Skin epidermis (tissue), 12 donors: ENCODE measurements around the gene CIRBP.
A peak's percentile ranks its signal among the peaks of the same experiment; 100 is the strongest.

Source experiments
- H3K27ac ChIP-seq, 21 experiments: fragments of 200-600 bp; sonication (generic) in 11 of 21; one replicate each; pipeline ENCODE4 v1.5.0; 2020; ENCODE audit warnings: mild to moderate bottlenecking in 3 of 21, inconsistent platforms in 2 of 21, moderate library complexity in 2 of 21
- H3K4me3 ChIP-seq, 7 experiments: fragments of 200-600 bp; sonication (generic) in 2 of 7; one replicate each; pipeline ENCODE4 v1.5.0; 2020; ENCODE audit warnings: inconsistent platforms in 2 of 7, mild to moderate bottlenecking in 2 of 7, moderate library complexity in 1 of 7

CIRBP gene

GRCh38 chr19:1284979-1285736 lies 16.0 kb downstream of the CIRBP start:
- Histone ChIP-seq H3K27ac (no peak overlapping the region), H3K4me3 (no peak overlapping the region)

GRCh38 chr19:1285737-1286360 lies 16.7 kb downstream of the CIRBP start, which contains the start of gene EFNA2:
Gene EFNA2, plus strand, starts transcription at chr19:1285873. Its CDS starts 296 bp downstream, at chr19:1286169.
- Histone ChIP-seq H3K4me3 (peak within 1 kb of the TSS in 1 of 7 experiments; percentile 27), H3K27ac (no peak within 1 kb of the TSS)

DNA sequence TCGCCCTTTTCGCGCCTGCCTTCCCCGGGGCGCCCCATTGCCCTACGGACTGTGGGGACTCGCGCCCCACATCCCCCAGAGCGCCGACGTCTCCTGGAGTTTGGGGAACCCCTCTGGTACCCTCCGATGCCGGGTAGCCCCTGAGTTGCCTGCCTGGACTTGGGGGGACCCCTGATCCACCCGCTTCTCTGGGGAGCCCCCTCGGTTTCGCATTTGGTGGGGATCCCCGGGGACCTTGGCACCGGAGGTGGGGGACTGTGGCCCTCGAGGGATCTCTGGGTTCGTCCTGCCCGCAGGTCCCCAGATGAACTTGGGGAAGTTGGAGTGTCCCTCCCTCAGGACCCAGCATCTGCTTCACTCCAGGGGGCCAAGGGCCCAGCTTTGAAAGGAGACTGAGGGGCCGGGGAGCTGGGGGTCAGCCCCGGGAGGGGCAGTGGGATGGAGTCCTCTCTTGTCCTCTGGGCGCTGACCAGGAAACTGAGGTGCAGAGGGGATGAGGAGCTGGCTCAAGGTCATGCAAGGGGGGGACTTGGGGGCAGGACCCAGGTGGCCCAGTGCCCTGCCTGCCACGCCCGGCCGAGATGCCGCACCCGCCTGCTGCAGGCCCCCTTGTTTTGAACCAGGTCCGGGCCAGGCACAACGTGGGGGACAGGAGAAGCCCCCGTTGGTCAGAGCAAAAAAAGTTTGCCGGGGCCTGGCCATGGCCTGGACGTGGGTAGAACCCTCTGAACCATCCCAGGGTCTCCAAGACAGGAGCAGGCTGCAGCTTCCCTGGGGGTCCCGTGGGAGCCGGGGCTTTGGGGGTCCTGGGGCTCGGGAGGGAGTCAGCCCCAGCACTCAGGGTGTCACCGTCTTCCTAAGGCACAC lies 17.6 kb downstream of the CIRBP start:
- Histone ChIP-seq H3K4me3 (no peak overlapping the region), H3K27ac (no peak overlapping the region)

GRCh38 chr19:1287354-1288225 lies 18.5 kb downstream of the CIRBP start:
- Histone ChIP-seq H3K4me3 (no peak overlapping the region), H3K27ac (no peak overlapping the region)

- no peak overlapping the region for H3K4me3 ChIP-seq
- H3K27ac ChIP-seq = no peak overlapping the region
These were observed 19.1 kb downstream of the CIRBP start for GRCh38 chr19:1288226-1288612.

DNA sequence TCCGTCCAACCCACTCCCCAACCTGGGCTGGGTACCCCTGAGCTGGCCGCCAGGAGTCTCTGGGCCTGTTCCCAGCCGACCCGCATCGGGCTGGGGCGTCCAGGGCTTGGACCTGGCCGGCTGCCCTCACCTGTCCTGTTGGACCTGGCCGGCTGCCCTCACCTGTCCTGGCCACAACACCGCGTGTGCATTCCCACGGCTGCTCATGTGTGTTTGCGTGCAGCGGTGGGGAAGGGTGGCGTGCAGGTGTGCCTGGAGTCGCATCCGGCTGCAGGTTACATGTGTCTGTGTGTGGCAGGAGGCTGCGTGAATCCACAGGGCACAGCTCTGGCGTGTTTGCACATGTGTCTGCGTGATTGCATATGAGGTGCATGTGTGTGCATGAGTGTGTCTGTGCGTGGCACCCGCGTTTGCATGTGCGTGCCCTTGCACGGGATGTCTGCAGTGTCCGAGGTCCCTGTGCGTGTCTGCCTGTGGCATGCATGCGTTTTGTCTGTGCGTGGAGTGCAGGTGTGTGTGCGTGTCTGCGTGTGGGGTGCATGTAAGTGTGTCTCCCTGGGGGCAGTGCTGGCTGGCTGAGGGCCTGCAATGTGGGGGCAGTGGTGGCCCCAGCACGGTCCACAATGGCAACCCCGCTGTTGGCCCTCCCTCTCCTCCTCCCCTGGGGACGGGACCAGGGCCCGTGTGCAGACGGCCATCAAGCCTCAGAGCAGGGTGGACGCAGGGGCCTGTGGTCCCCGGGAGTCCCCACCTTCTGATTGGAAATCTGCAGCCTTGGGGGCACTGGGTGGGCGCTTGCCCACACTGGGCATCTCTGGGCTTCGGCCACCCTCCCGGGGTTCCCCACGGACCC lies 19.9 kb downstream of the CIRBP start:
- H3K4me3 ChIP-seq = no peak overlapping the region
- no peak overlapping the region for H3K27ac ChIP-seq

GRCh38 chr19:1289686-1290025 lies 20.5 kb downstream of the CIRBP start:
- no peak overlapping the region for H3K4me3 ChIP-seq
- no peak overlapping the region for H3K27ac ChIP-seq

DNA sequence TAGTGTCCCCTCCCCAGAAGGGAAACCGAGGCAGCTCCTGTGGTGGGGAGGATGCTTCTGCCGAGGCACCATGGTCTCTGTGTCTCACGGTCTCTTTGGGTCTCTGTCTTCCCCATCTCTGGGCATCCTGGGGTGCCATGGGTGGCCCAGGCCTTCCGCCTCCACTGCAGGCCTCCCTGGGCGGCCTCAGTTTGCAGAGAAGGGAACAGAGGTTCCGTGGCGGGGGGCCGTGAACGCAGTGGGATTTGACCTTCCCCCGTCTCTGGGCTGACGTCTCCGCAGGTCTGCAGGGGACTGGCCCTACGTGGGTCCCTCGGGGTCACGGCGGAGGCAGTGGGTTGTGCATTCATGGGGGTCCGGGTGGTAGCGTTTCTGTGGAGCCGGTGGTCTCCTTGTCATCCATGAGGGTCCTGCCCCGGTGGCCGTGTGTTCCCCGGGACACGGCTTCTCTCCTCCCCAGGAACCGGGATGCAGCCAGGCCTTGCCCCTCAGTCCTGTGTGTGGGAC lies 21.1 kb downstream of the CIRBP start:
- no peak overlapping the region for H3K27ac ChIP-seq

GRCh38 chr19:1290703-1291651 lies 21.8 kb downstream of the CIRBP start:
- H3K27ac ChIP-seq = no peak overlapping the region
- H3K4me3 ChIP-seq = no peak overlapping the region

More for the DNA sequence above, 21.1 kb downstream of the CIRBP start:
- no peak overlapping the region for H3K4me3 ChIP-seq

GRCh38 chr19:1291761-1292418 lies 22.8 kb downstream of the CIRBP start:
- Histone ChIP-seq H3K27ac (no peak overlapping the region), H3K4me3 (no peak overlapping the region)

DNA sequence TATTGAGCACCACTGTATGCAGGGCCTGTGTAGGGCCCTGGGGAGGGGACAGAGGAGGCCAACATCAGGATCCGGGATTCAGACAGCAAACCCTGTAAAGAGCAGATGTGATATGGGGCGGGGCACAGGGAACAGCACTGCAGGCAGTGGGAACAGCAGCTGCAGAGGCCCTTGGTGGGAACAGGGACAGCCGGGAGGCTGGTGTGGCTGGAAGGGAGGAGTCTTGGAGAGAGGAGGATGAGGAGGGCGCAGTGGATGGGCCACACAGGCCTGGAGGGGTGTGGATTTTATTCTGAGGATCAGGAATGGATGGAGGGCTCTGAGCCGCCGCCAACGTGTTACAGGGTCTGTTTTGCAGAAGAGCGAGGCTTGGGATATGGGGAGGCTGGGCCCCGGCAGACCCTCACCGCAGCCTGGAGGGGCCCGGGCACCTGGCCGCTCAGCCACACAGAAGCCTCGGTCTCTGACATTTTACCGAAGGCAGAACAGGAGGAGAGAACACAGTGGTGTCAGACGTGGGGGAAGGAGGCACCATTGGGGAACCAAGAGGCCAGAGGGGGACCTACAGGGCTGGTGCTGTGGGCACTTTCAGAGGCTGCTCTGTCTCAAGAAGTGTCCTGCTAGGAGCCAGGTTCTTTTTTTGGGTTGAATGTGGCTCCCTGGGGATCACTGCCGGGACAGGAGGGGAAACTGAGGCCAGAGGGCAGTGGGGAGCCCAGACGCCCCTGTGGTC lies 23.5 kb downstream of the CIRBP start:
- H3K4me3 ChIP-seq = no peak overlapping the region
- no peak overlapping the region for H3K27ac ChIP-seq

DNA sequence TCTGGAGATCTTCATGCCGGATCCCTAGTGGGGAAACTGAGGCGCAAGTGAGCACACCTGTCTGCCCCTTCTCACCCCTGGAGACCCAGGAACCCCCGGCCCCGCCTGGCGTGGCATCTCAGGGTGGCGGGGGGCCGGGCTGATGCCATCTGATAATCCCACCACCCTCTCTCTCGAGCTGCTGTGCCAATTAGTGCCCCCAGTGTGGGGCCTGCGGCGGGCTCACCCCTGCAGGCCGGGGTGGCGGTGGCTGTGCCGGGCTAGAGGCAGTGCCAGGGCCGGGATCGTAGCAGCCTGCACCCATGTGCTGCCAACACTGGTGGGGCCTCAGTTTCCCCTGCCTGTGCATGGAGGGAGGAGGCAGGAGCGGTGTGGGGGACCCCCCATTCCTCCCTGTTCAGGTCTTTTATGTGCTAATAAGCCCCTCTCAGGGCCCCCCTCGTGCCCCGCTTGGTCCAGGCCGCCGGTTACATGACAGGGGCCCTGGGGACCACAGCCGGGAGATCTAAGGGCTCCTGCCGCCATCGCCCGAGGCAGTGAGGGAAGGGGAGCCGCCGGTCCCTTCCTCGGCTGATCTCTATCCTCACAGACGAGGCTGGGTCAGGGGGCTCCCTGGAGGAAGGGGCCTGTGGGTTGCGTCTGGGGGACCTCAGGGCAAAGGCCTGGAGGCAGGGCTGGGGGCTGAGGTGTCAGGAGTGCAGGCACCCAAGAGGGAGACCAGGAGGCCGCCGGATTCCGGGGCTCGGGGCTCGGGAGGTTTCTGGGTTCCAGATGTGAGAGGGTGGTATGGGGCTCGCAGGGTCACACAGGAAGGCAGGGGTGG lies 24.9 kb downstream of the CIRBP start:
- no peak overlapping the region for H3K4me3 ChIP-seq

GRCh38 chr19:1294688-1295087 lies 25.6 kb downstream of the CIRBP start:
- Histone ChIP-seq H3K4me3 (no peak overlapping the region), H3K27ac (no peak overlapping the region)

More for the DNA sequence above, 24.9 kb downstream of the CIRBP start:
- H3K27ac ChIP-seq = no peak overlapping the region

GRCh38 chr19:1295169-1296012 lies 26.3 kb downstream of the CIRBP start:
- Histone ChIP-seq H3K27ac (no peak overlapping the region), H3K4me3 (no peak overlapping the region)

GRCh38 chr19:1296078-1296477 lies 26.9 kb downstream of the CIRBP start:
- H3K27ac ChIP-seq = no peak overlapping the region
- H3K4me3 ChIP-seq = no peak overlapping the region
